Endothelial cell of umbilical vein (primary cell): ENCODE measurements around the gene MED4.

ENCODE experiments used
- EZH2 ChIP-seq: IDR thresholded peaks from 2 replicates; pipeline ENCODE4 v1.6.1; 2012; ENCODE audit warnings: borderline replicate concordance, low read depth, mild to moderate bottlenecking, moderate library complexity, low read length, inconsistent platforms; ENCODE audit not compliant: severe bottlenecking
- FOS ChIP-seq: IDR thresholded peaks from 2 replicates; pipeline ENCODE4 v1.6.1; 2011; ENCODE audit warnings: mild to moderate bottlenecking, low read length, moderate library complexity, borderline replicate concordance; ENCODE audit not compliant: insufficient read depth
- JUN ChIP-seq: IDR thresholded peaks from 2 replicates; pipeline ENCODE4 v1.6.1; 2011; ENCODE audit warnings: borderline replicate concordance, low read depth; ENCODE audit not compliant: insufficient read length, insufficient read depth
- MYC ChIP-seq: IDR thresholded peaks from one replicate; pipeline ENCODE4 v1.6.1; 2011; ENCODE audit warnings: mild to moderate bottlenecking, low read depth, low read length
- POLR2A ChIP-seq: IDR thresholded peaks from 2 replicates; pipeline ENCODE4 v1.6.1; 2012; ENCODE audit warnings: low read depth, mild to moderate bottlenecking, control low read depth, low read length
- POLR2AphosphoS5 ChIP-seq: IDR thresholded peaks from 2 replicates; pipeline ENCODE4 v1.6.1; 2012; ENCODE audit warnings: low read depth, mild to moderate bottlenecking, control low read depth, low read length, moderate library complexity; ENCODE audit not compliant: insufficient read depth
- TF ChIP-seq, protein P1 (sequence below), 2 donors: IDR thresholded peaks; 1 replicate in 1 of 2; 2 replicates in 1 of 2; pipeline ENCODE4 v1.5.1; 2011; ENCODE audit warnings: low read length in 2 of 2, mild to moderate bottlenecking in 2 of 2, moderate library complexity in 2 of 2, control low read depth in 1 of 2, inconsistent platforms in 1 of 2, low read depth in 1 of 2; ENCODE audit not compliant: insufficient read depth in 1 of 2; ENCODE audit errors: extremely low read depth in 1 of 2

DNA sequence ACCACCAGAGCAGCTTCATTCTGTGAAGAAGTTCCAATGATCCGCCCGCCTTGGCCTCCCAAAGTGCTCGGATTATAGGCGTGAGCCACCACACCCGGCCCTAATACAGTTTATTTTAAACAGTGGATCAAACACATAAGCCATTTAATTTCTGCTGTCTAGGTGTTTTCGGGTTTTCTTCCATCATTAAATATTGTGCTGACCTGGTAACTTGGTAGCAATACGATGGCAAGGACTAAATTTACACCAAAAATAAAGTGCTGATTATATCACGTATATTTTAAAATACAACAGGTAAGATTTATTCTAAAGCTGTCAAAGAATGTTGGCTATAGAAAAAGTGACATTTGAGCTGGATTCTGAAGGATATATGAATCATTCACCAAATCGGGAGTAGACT is 1.3 kb downstream of the MED4 start:
- no peak for TF ChIP-seq POLR2AphosphoS5
- no peak for TF ChIP-seq EZH2
- TF ChIP-seq, protein P1, sequence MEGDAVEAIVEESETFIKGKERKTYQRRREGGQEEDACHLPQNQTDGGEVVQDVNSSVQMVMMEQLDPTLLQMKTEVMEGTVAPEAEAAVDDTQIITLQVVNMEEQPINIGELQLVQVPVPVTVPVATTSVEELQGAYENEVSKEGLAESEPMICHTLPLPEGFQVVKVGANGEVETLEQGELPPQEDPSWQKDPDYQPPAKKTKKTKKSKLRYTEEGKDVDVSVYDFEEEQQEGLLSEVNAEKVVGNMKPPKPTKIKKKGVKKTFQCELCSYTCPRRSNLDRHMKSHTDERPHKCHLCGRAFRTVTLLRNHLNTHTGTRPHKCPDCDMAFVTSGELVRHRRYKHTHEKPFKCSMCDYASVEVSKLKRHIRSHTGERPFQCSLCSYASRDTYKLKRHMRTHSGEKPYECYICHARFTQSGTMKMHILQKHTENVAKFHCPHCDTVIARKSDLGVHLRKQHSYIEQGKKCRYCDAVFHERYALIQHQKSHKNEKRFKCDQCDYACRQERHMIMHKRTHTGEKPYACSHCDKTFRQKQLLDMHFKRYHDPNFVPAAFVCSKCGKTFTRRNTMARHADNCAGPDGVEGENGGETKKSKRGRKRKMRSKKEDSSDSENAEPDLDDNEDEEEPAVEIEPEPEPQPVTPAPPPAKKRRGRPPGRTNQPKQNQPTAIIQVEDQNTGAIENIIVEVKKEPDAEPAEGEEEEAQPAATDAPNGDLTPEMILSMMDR (IDR thresholded peaks at IDR 0.05; ENCODE audit: extremely low read depth in 1 of 2, insufficient read depth in 1 of 2, low read depth in 1 of 2, low read length in 2 of 2), result no peak
- TF ChIP-seq FOS, result no peak
- no peak for TF ChIP-seq POLR2A
- TF ChIP-seq JUN, result no peak
- TF ChIP-seq MYC, result no peak
